H1 (cell line): Measurements from ENCODE around the gene ELL. TPM values are rescaled to one million over a fixed set of nuclear protein-coding genes. Genes with fewer than 3 reads are reported as not detected.

Experiments
- CTCF ChIA-PET: fragments of 300-600 bp; sonication (Branson Sonifier 250); formaldehyde crosslinking; loops from one replicate; lab custom pipeline; 2021; ENCODE audit not compliant: partially characterized antibody; lab: Charles Lee
- POLR2A ChIA-PET: fragments of 300-600 bp; sonication (Branson Sonifier 250); formaldehyde crosslinking; loops from one replicate; lab custom pipeline; 2021; ENCODE audit warnings: inconsistent platforms; ENCODE audit not compliant: partially characterized antibody; lab: Charles Lee
- DNase-seq, 2 experiments: peaks; one replicate each; pipeline versions ENCODE4 v3.0.0 to v3.0.0-alpha.2; 2010 to 2022; ENCODE audit warnings: low spot score in 2 of 2, low read depth in 1 of 2, mixed read lengths in 1 of 2
- FAIRE-seq: peaks from 2 replicates; lab custom pipeline; 2011; peaks lifted over from hg19 to GRCh38; lab: Jason Lieb, UNC
- H2AFZ ChIP-seq: 2 replicates; pipeline ENCODE4 v1.8.1; 2012; ENCODE audit warnings: low read length, inconsistent platforms
- H2AK5ac ChIP-seq: 2 replicates; pipeline ENCODE4 v1.6.1; 2013; ENCODE audit warnings: low read depth, low read length
- H2BK120ac ChIP-seq: replicated peaks from 2 replicates; pipeline ENCODE3; 2013; ENCODE audit warnings: low read depth, low read length, inconsistent platforms
- H2BK12ac ChIP-seq: 2 replicates; pipeline ENCODE4 v1.6.1; 2013; ENCODE audit warnings: low read depth, low read length
- H2BK15ac ChIP-seq: 2 replicates; pipeline ENCODE4 v1.6.1; 2013; ENCODE audit warnings: low read length
- H2BK20ac ChIP-seq: 2 replicates; pipeline ENCODE4 v1.6.1; 2013; ENCODE audit warnings: low read length
- H2BK5ac ChIP-seq: 2 replicates; pipeline ENCODE4 v1.6.1; 2013; ENCODE audit warnings: low read depth, low read length
- H3K14ac ChIP-seq: 2 replicates; pipeline ENCODE4 v1.6.1; 2013; ENCODE audit warnings: inconsistent platforms; ENCODE audit not compliant: insufficient read length
- H3K18ac ChIP-seq: 2 replicates; pipeline ENCODE4 v1.6.1; 2013; ENCODE audit warnings: low read length; ENCODE audit errors: extremely low read depth
- H3K23ac ChIP-seq: 2 replicates; pipeline ENCODE4 v1.6.1; 2013; ENCODE audit warnings: inconsistent platforms; ENCODE audit not compliant: insufficient read length
- H3K23me2 ChIP-seq: 2 replicates; pipeline ENCODE4 v1.6.1; 2013; ENCODE audit warnings: low read depth, low read length
- H3K27ac ChIP-seq: 2 replicates; pipeline ENCODE4 v1.6.1; 2011; ENCODE audit warnings: low read depth, low read length, inconsistent platforms
- H3K27me3 ChIP-seq, 4 experiments: replicated peaks in 1 of 4; 1 replicate in 1 of 4; 2 replicates in 3 of 4; pipeline versions ENCODE4 v1.6.1 to v1.8.1; 2011 to 2013; ENCODE audit warnings: low read length in 3 of 4, mild to moderate bottlenecking in 3 of 4, inconsistent platforms in 2 of 4, mixed read lengths in 2 of 4, moderate library complexity in 1 of 4; ENCODE audit not compliant: control insufficient read depth in 3 of 4, insufficient read depth in 3 of 4; ENCODE audit errors: extremely low read depth in 1 of 4
- H3K36me3 ChIP-seq, 4 experiments: 2 replicates each; pipeline versions ENCODE4 v1.6.1 to v1.8.1; 2011 to 2013; ENCODE audit warnings: mild to moderate bottlenecking in 4 of 4, low read length in 3 of 4, moderate library complexity in 2 of 4, control low read depth in 1 of 4, inconsistent platforms in 1 of 4; ENCODE audit not compliant: insufficient read depth in 4 of 4, control insufficient read depth in 2 of 4
- H3K4ac ChIP-seq: replicated peaks from 2 replicates; pipeline ENCODE3; 2013; ENCODE audit warnings: low read length, low read depth, mixed read lengths, inconsistent platforms; ENCODE audit not compliant: insufficient read length
- H3K4me1 ChIP-seq, 4 experiments: replicated peaks in 1 of 4; 1 replicate in 1 of 4; 2 replicates in 3 of 4; pipeline versions ENCODE4 v1.6.1 to v1.8.1; 2011 to 2013; ENCODE audit warnings: low read length in 3 of 4, inconsistent platforms in 2 of 4, mixed read lengths in 1 of 4; ENCODE audit not compliant: insufficient read depth in 4 of 4, control insufficient read depth in 3 of 4
- H3K4me2 ChIP-seq, 2 experiments: 2 replicates each; pipeline versions ENCODE4 v1.6.1 to v1.8.1; 2011 to 2013; ENCODE audit warnings: low read depth in 2 of 2, low read length in 2 of 2, control low read depth in 1 of 2, inconsistent platforms in 1 of 2, mild to moderate bottlenecking in 1 of 2; ENCODE audit not compliant: insufficient read depth in 1 of 2
- H3K4me3 ChIP-seq, 4 experiments: fragments of 200-600, 300-600 bp in 1 of 4; sonication (generic), shearing (Covaris generic), sonication (Bioruptor Twin) in 1 of 4; 2 replicates each; pipeline versions ENCODE4 v1.5.1 to v1.8.1; 2011 to 2016; ENCODE audit warnings: low read length in 4 of 4, low read depth in 3 of 4, control low read depth in 2 of 4, inconsistent platforms in 2 of 4, mild to moderate bottlenecking in 2 of 4, mixed read lengths in 1 of 4, moderate library complexity in 1 of 4; ENCODE audit not compliant: insufficient read depth in 2 of 4; ENCODE audit errors: extremely low read depth in 1 of 4
- H3K56ac ChIP-seq: replicated peaks from 2 replicates; pipeline ENCODE3; 2013; ENCODE audit warnings: low read depth, mild to moderate bottlenecking, mixed read lengths, low read length, inconsistent platforms; ENCODE audit not compliant: insufficient read length
- H3K79me1 ChIP-seq: 2 replicates; pipeline ENCODE4 v1.6.1; 2013; ENCODE audit warnings: low read depth, low read length, control low read depth
- H3K79me2 ChIP-seq, 2 experiments: 2 replicates each; pipeline versions ENCODE4 v1.6.1 to v1.8.1; 2012 to 2013; ENCODE audit warnings: low read length in 2 of 2, mild to moderate bottlenecking in 2 of 2, inconsistent platforms in 1 of 2; ENCODE audit not compliant: insufficient read depth in 2 of 2, control insufficient read depth in 1 of 2
- H3K9ac ChIP-seq, 4 experiments: replicated peaks in 1 of 4; 1 replicate in 1 of 4; 2 replicates in 3 of 4; pipeline versions ENCODE4 v1.6.1 to v1.8.1; 2011 to 2013; ENCODE audit warnings: low read depth in 3 of 4, low read length in 3 of 4, control low read depth in 2 of 4, mild to moderate bottlenecking in 2 of 4, moderate library complexity in 2 of 4, inconsistent platforms in 1 of 4; ENCODE audit errors: extremely low read depth in 1 of 4
- H3K9me3 ChIP-seq, 2 experiments: 2 replicates each; pipeline versions ENCODE4 v1.6.1 to v1.8.1; 2012 to 2013; ENCODE audit warnings: mild to moderate bottlenecking in 2 of 2, moderate library complexity in 2 of 2, control low read depth in 1 of 2, inconsistent platforms in 1 of 2, low read depth in 1 of 2, low read length in 1 of 2, mixed read lengths in 1 of 2; ENCODE audit not compliant: insufficient read depth in 2 of 2
- H4K20me1 ChIP-seq, 2 experiments: replicated peaks in 1 of 2; 2 replicates each; pipeline versions ENCODE3 to v1.8.1; 2011 to 2013; ENCODE audit warnings: inconsistent platforms in 2 of 2, low read length in 2 of 2, mild to moderate bottlenecking in 1 of 2; ENCODE audit not compliant: insufficient read depth in 2 of 2, control insufficient read depth in 1 of 2
- H4K5ac ChIP-seq: 2 replicates; pipeline ENCODE4 v1.6.1; 2013; ENCODE audit warnings: low read length, low read depth, mixed read lengths, inconsistent platforms; ENCODE audit not compliant: insufficient read length
- H4K8ac ChIP-seq: 2 replicates; pipeline ENCODE4 v1.8.0; 2013; ENCODE audit warnings: mild to moderate bottlenecking, moderate library complexity, low read length, inconsistent platforms; ENCODE audit not compliant: insufficient read depth; ENCODE audit errors: extremely low read depth
- H4K91ac ChIP-seq: replicated peaks from 2 replicates; pipeline ENCODE3; 2013; ENCODE audit warnings: low read length, mixed read lengths, inconsistent platforms; ENCODE audit not compliant: insufficient read length
- CBX5 ChIP-seq: fragments of 300-800, 300-1000 bp; sonication (generic); IDR thresholded peaks from 2 replicates; pipeline ENCODE4 v1.7.1; 2016; ENCODE audit warnings: antibody characterized with exemption, low read length, low read depth
- CHD1 ChIP-seq: IDR thresholded peaks from 2 replicates; pipeline ENCODE4 v1.6.1; 2012; ENCODE audit warnings: low read depth, low read length, improper control_type of control experiment
- EGR1 ChIP-seq: IDR thresholded peaks from 2 replicates; pipeline ENCODE4 v1.6.1; 2011; ENCODE audit warnings: low read depth, low read length, borderline replicate concordance
- HDAC2 ChIP-seq, 2 experiments: fragments of 300-600 bp in 1 of 2; sonication (generic) in 1 of 2; IDR thresholded peaks; 2 replicates each; pipeline ENCODE4 v1.6.1; 2011 to 2012; ENCODE audit warnings: low read depth in 2 of 2, low read length in 2 of 2, mild to moderate bottlenecking in 2 of 2, moderate library complexity in 2 of 2, borderline replicate concordance in 1 of 2, inconsistent platforms in 1 of 2
- JUND ChIP-seq: IDR thresholded peaks from 2 replicates; pipeline ENCODE4 v1.6.1; 2011; ENCODE audit warnings: mild to moderate bottlenecking, improper control_type of control experiment, low read length
- MAFK ChIP-seq: IDR thresholded peaks from 2 replicates; pipeline ENCODE4 v1.6.1; 2012; ENCODE audit warnings: low read depth, mild to moderate bottlenecking, improper control_type of control experiment, low read length
- POLR2A ChIP-seq, 2 experiments: IDR thresholded peaks; 1 replicate in 1 of 2; 2 replicates in 1 of 2; pipeline ENCODE4 v1.6.1; 2011; ENCODE audit warnings: low read depth in 2 of 2, low read length in 2 of 2, mild to moderate bottlenecking in 2 of 2; ENCODE audit errors: control extremely low read depth in 1 of 2
- SIRT6 ChIP-seq: IDR thresholded peaks from one replicate; pipeline ENCODE4 v1.7.1; 2012; ENCODE audit warnings: low read length, inconsistent platforms
- SIX5 ChIP-seq: IDR thresholded peaks from 2 replicates; pipeline ENCODE4 v1.6.1; 2011; ENCODE audit warnings: mild to moderate bottlenecking, low read depth, low read length
- SP2 ChIP-seq: IDR thresholded peaks from 2 replicates; pipeline ENCODE4 v1.6.1; 2012; ENCODE audit warnings: mild to moderate bottlenecking, low read length, inconsistent platforms
- SP4 ChIP-seq: IDR thresholded peaks from 2 replicates; pipeline ENCODE4 v1.6.1; 2012; ENCODE audit warnings: low read length, inconsistent platforms
- TAF7 ChIP-seq: optimal IDR thresholded peaks from 2 replicates; pipeline ENCODE3; 2011; ENCODE audit warnings: low read depth, mild to moderate bottlenecking, inconsistent platforms, low read length, moderate library complexity, borderline replicate concordance
- WGBS, 2 experiments: shearing (Covaris generic) in 1 of 2; methylation state at CpG; one replicate each; pipeline versions ENCODE4 v1.1.6 to v1.1.7; 2013 to 2015; ENCODE audit warnings: low lambda C conversion rate in 2 of 2, mixed read lengths in 2 of 2, inconsistent platforms in 1 of 2, low coverage in 1 of 2, missing lambda C conversion rate in 1 of 2; ENCODE audit not compliant: insufficient replicate concordance in 2 of 2, insufficient coverage in 1 of 2, insufficient read length in 1 of 2; ENCODE audit errors: extremely low coverage in 1 of 2, missing lambda C conversion rate in 1 of 2; 5-methylcytosine and 5-hydroxymethylcytosine counted together
- polyA plus RNA-seq, 7 experiments: library from polyadenylated mRNA; depleted of rRNA in 3 of 7; stranded (reverse) in 5 of 7; unstranded in 2 of 7; fragments of >200 nt in 5 of 7; fragments of 200-250 nt in 2 of 7; gene quantifications; 1 replicate in 5 of 7; 2 replicates in 1 of 7; 4 replicates in 1 of 7; pipeline versions ENCODE4 v1.2.1 to v1.2.3, GENCODE V29; 2011 to 2013; ENCODE audit warnings: missing spikeins in 2 of 7, mixed read lengths in 2 of 7
- total RNA-seq: library from RNA; stranded (reverse); fragmentation: NEBNext Ultra II Directional; extraction: Animal tissue kit (Norgen Biotek cat#: 25700); gene quantifications from 2 replicates; pipeline ENCODE4 v1.2.1, GENCODE V29; 2021

ELL gene
- total and polyA plus RNA-seq, 2 of the 8 experiments (the other 6 are each of a cell fraction or from before 2014, with no cell fraction given): 5.2 to 10.5 TPM

DNA sequence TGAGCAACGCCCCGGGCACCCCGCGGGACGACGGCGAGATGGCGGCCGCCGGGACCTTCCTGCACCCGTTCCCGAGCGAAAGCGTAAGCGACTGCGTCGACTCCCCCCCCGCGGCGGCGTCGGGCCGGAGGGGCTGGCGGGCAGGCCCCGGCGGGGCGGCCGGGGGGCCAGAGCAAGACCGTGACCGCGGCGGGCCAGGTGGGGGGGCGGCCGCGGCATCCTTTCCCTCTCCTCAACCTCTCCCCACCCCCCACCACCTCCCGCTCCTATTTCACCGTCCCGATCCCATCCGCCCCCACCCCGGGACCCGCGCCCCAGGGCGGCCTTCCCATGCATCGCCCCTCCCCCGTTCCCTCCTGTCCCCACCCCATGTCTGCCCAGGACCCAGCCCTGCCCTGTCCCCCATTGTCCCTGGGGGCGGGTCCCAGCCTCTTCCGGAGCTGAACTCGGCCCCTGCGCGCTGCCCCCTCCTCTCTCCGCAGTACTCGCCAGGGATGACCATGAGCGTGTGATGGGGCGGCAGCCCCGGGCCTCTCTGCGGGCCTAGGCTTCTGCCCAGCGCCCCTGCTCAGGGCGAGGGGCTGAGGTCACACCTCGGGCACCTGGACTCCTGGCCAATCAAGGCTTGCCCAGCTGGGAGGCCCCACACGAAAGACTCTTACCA is 88.0 kb downstream of the ELL start:
- Histone ChIP-seq H4K20me1 (peaks cover 0 to 14% of the 10 kb centered on the region in 2 experiments), H3K4me2 (peak overlapping the region; percentile 51 to 57), H3K23ac (no peak overlapping the region), H2BK20ac (no peak overlapping the region), H3K9ac (no peak overlapping the region; a peak in 2 of 7 replicates), H3K4me3 (peak overlapping the region; percentile 8 to 56 (median 38); a peak in 6 of 8 replicates), H2BK15ac (no peak overlapping the region), H2BK12ac (no peak overlapping the region), H3K79me1 (no peaks in the 10 kb centered on the region; the same call in 1 of the 2 replicates), H3K79me2 (no peaks in the 10 kb centered on the region), H3K23me2 (peaks cover 18% of the 10 kb centered on the region; the same call in 1 of the 2 replicates), H3K9me3 (no peaks in the 10 kb centered on the region), H3K4me1 (peaks cover 0 to 55% (median 28%) of the 10 kb centered on the region in 4 experiments; a peak in 6 of 7 replicates), H3K4ac (no peak overlapping the region), H3K27me3 (no peaks in the 10 kb centered on the region; a peak in 1 of 7 replicates), H3K56ac (no peak overlapping the region), H2BK120ac (no peak overlapping the region), H3K14ac (no peak overlapping the region), H2AFZ (no peak overlapping the region), H2AK5ac (no peak overlapping the region), H3K18ac (0 out of 2 replicates have a peak overlapping the region, but pooled peaks have one; percentile 48), H2BK5ac (no peak overlapping the region; the same call in 1 of the 2 replicates), H4K91ac (no peak overlapping the region), H3K27ac (no peak overlapping the region), H3K36me3 (peaks cover 2 to 13% (median 7%) of the 10 kb centered on the region in 4 experiments; a peak in 4 of 8 replicates), H4K5ac (no peak overlapping the region), H4K8ac (peak overlapping the region; percentile 45)
- 3% methylated on average over 15 of the region's 60 CpGs; no CpG with 5 or more reads in 1 of the 2 experiments for WGBS, 2 experiments
- peak in 1 of 2 experiments; percentile 82 for DNase-seq
- CTCF ChIA-PET: interaction anchor here (0.7 to 2.2 kb wide), 3 partner anchors 12 to 17 kb away, joined by 3 to 6 read pairs (median 3); partner anchors contain the start of gene SSBP4
- no peak for FAIRE-seq
- POLR2A ChIA-PET: interaction anchor here (1.2 to 6.7 kb wide), 6 partner anchors 9 to 86 kb away, joined by 3 to 65 read pairs (median 7); partner anchors contain the start of gene SSBP4
- TF ChIP-seq MAFK (no peak), CBX5 (no peak), SIX5 (no peak), EGR1 (no peak), TAF7 (peak; percentile 4), HDAC2 (IDR thresholded peaks at IDR 0.05; ENCODE audit: borderline replicate concordance in 1 of 2, low read depth in 2 of 2, low read length in 2 of 2) (no peak), POLR2A (IDR thresholded peaks at IDR 0.05; ENCODE audit: control extremely low read depth in 1 of 2, low read depth in 2 of 2, low read length in 2 of 2) (peak in 1 of 2 experiments; percentile 59; a peak in 1 of 3 replicates), JUND (no peak), CHD1 (no peak), SIRT6 (no peak), SP2 (no peak), SP4 (no peak)
